ENCODE measurements around the gene HDAC4.

The HDAC4 gene

GRCh38 chr2:239122421-239123110 is 278.3 kb downstream of the HDAC4 start:
- Histone ChIP-seq H3K4me3 (ENCODE audit: low read length, poor library complexity, severe bottlenecking) (no peak overlapping the region), H3K79me2 (ENCODE audit: insufficient read depth, low read length) (no peaks in the 10 kb centered on the region), H4K20me1 (ENCODE audit: insufficient read depth, low read length, poor library complexity, severe bottlenecking) (no peaks in the 10 kb centered on the region), H3F3A (ENCODE audit: low read depth) (no peaks in the 10 kb centered on the region), H3K9ac (ENCODE audit: low read depth, low read length, poor library complexity, severe bottlenecking) (no peak overlapping the region), H2AFZ (ENCODE audit: low read length) (no peak overlapping the region), H3K9me2 (replicated peaks; ENCODE audit: low read depth, low read length) (no peaks in the 10 kb centered on the region), H3K4me1 (ENCODE audit: insufficient read depth, low read length, poor library complexity, severe bottlenecking) (peaks cover 4% of the 10 kb centered on the region), H3K9me3 (ENCODE audit: insufficient read depth, low read depth, low read length) (no peaks in the 10 kb centered on the region), H3K4me2 (ENCODE audit: low read depth, low read length, poor library complexity, severe bottlenecking) (no peak overlapping the region), H3K27me3 (ENCODE audit: insufficient read depth, low read length, poor library complexity, severe bottlenecking) (no peaks in the 10 kb centered on the region), H3K36me3 (ENCODE audit: insufficient read depth, low read length) (peaks cover 25% of the 10 kb centered on the region; the same call in 1 of the 2 replicates)
- TF ChIP-seq EZH2phosphoT487 (IDR thresholded peaks at IDR 0.05; ENCODE audit: borderline replicate concordance) (no peak), CTCF (conservative IDR thresholded peaks at IDR 0.05; ENCODE audit: low read length) (no peak)

DNA sequence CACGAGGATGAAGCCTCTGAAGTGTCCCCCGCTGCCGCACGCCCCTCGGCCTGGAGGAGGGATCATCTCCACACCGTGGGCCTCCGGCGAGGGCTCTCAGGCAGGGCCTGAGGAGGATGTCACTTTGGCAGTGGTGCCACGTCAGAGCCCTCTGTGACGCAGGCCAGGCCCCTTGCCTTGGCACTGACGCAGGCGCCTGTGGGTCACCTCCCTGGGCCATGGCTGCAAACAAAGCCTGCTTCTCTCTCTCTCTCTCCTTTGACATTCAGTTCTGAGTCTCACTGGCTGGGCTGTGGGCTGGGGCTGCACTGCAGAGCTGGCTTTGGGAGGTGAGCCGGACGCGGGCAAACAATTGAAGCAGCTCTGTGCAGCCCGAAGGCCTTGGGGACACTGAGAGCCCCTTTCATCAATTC is 279.2 kb downstream of the HDAC4 start:
- peaks cover 4% of the 10 kb centered on the region for H3K4me1 ChIP-seq (ENCODE audit: insufficient read depth, low read length, poor library complexity, severe bottlenecking)
- no peak overlapping the region for H3K4me2 ChIP-seq (ENCODE audit: low read depth, low read length, poor library complexity, severe bottlenecking)
- H4K20me1 ChIP-seq (ENCODE audit: insufficient read depth, low read length, poor library complexity, severe bottlenecking): no peaks in the 10 kb centered on the region
- no peak overlapping the region for H2AFZ ChIP-seq (ENCODE audit: low read length)
- H3K79me2 ChIP-seq (ENCODE audit: insufficient read depth, low read length): no peaks in the 10 kb centered on the region
- H3F3A ChIP-seq (ENCODE audit: low read depth): no peaks in the 10 kb centered on the region
- H3K9me2 ChIP-seq (replicated peaks; ENCODE audit: low read depth, low read length): no peaks in the 10 kb centered on the region
- no peak for TF ChIP-seq CTCF (conservative IDR thresholded peaks at IDR 0.05; ENCODE audit: low read length)
- TF ChIP-seq EZH2phosphoT487 (IDR thresholded peaks at IDR 0.05; ENCODE audit: borderline replicate concordance): no peak
- H3K4me3 ChIP-seq (ENCODE audit: low read length, poor library complexity, severe bottlenecking): no peak overlapping the region
- H3K9me3 ChIP-seq (ENCODE audit: insufficient read depth, low read depth, low read length): no peaks in the 10 kb centered on the region
- no peaks in the 10 kb centered on the region for H3K27me3 ChIP-seq (ENCODE audit: insufficient read depth, low read length, poor library complexity, severe bottlenecking)
- H3K36me3 ChIP-seq (ENCODE audit: insufficient read depth, low read length): peaks cover 25% of the 10 kb centered on the region; the same call in 1 of the 2 replicates
- H3K9ac ChIP-seq (ENCODE audit: low read depth, low read length, poor library complexity, severe bottlenecking): no peak overlapping the region

- Histone ChIP-seq H3K4me3 (ENCODE audit: low read length, poor library complexity, severe bottlenecking) (no peak overlapping the region), H3K4me1 (ENCODE audit: insufficient read depth, low read length, poor library complexity, severe bottlenecking) (peaks cover 4% of the 10 kb centered on the region), H3K36me3 (ENCODE audit: insufficient read depth, low read length) (peaks cover 18% of the 10 kb centered on the region; the same call in 1 of the 2 replicates), H3K9me3 (ENCODE audit: insufficient read depth, low read depth, low read length) (no peaks in the 10 kb centered on the region), H4K20me1 (ENCODE audit: insufficient read depth, low read length, poor library complexity, severe bottlenecking) (no peaks in the 10 kb centered on the region), H3K9me2 (replicated peaks; ENCODE audit: low read depth, low read length) (no peaks in the 10 kb centered on the region), H2AFZ (ENCODE audit: low read length) (no peak overlapping the region), H3K9ac (ENCODE audit: low read depth, low read length, poor library complexity, severe bottlenecking) (no peak overlapping the region), H3F3A (ENCODE audit: low read depth) (no peaks in the 10 kb centered on the region), H3K27me3 (ENCODE audit: insufficient read depth, low read length, poor library complexity, severe bottlenecking) (no peaks in the 10 kb centered on the region), H3K4me2 (ENCODE audit: low read depth, low read length, poor library complexity, severe bottlenecking) (no peak overlapping the region), H3K79me2 (ENCODE audit: insufficient read depth, low read length) (no peaks in the 10 kb centered on the region)
- TF ChIP-seq CTCF (conservative IDR thresholded peaks at IDR 0.05; ENCODE audit: low read length): no peak
- TF ChIP-seq EZH2phosphoT487 (IDR thresholded peaks at IDR 0.05; ENCODE audit: borderline replicate concordance): no peak
These were observed 280.2 kb downstream of the HDAC4 start for GRCh38 chr2:239120664-239121063.

Data from Loucy (cell line).